Gastrocnemius medialis (tissue), 4 donors: ENCODE measurements around the gene MMP15.

Source experiments
- POLR2A ChIP-seq, 2 donors: fragments of 450-650 bp; IDR thresholded peaks; one replicate each; pipeline ENCODE4 v1.6.1; 2017; ENCODE audit warnings: antibody characterized with exemption in 2 of 2, mild to moderate bottlenecking in 2 of 2, moderate library complexity in 2 of 2
- TF ChIP-seq, protein P1 (sequence below), 5 experiments: fragments of 450-650 bp in 3 of 5; fragments of 200-600 bp in 2 of 5; sonication (generic) in 2 of 5; IDR thresholded peaks in 4 of 5; conservative IDR thresholded peaks in 1 of 5; 1 replicate in 4 of 5; 2 replicates in 1 of 5; pipeline ENCODE4 v1.5.1; 2016 to 2019; ENCODE audit warnings: antibody characterized with exemption in 5 of 5, mild to moderate bottlenecking in 3 of 5, moderate library complexity in 3 of 5

GRCh38 chr16:58094026-58094425 is 68.5 kb downstream of the MMP15 start:
- no peak for TF ChIP-seq POLR2A (IDR thresholded peaks at IDR 0.05)
- TF ChIP-seq, protein P1, sequence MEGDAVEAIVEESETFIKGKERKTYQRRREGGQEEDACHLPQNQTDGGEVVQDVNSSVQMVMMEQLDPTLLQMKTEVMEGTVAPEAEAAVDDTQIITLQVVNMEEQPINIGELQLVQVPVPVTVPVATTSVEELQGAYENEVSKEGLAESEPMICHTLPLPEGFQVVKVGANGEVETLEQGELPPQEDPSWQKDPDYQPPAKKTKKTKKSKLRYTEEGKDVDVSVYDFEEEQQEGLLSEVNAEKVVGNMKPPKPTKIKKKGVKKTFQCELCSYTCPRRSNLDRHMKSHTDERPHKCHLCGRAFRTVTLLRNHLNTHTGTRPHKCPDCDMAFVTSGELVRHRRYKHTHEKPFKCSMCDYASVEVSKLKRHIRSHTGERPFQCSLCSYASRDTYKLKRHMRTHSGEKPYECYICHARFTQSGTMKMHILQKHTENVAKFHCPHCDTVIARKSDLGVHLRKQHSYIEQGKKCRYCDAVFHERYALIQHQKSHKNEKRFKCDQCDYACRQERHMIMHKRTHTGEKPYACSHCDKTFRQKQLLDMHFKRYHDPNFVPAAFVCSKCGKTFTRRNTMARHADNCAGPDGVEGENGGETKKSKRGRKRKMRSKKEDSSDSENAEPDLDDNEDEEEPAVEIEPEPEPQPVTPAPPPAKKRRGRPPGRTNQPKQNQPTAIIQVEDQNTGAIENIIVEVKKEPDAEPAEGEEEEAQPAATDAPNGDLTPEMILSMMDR (IDR thresholded peaks at IDR 0.05 in 4 of 5, conservative IDR thresholded peaks at IDR 0.05 in 1 of 5) = no peak
